GM19397 (cell line): Measurements from ENCODE around the gene ZNF384.
"Not testable (repeated sequence)": the region's sequence is repeated elsewhere in the genome, so short reads cannot be mapped to it uniquely, and the experiment has no call there.

Experiments used
- ATAC-seq: cut with Tn5 transposase; IDR thresholded peaks from one replicate; pipeline ENCODE4 v1.9.1; 2021; ENCODE audit warnings: mild to moderate bottlenecking, moderate library complexity; ENCODE audit not compliant: unreplicated experiment

ZNF384 gene

GRCh38 chr12:6688999-6689882 is at the start of gene ZNF384:
ZNF384 (minus strand) TSS chr12:6689375; CDS start chr12:6679520, 9,855 bp downstream.
- ATAC-seq = peak; percentile 77

GRCh38 chr12:6736754-6737153 is 47.6 kb upstream of the ZNF384 start:
- ATAC-seq = no peak

- no peak for ATAC-seq
Measured at GRCh38 chr12:6735448-6736191, 46.4 kb upstream of the ZNF384 start.

- ATAC-seq = no peak
Measured at GRCh38 chr12:6734506-6735387, 45.6 kb upstream of the ZNF384 start.

- no peak for ATAC-seq
Measured at GRCh38 chr12:6730169-6730568, 41.0 kb upstream of the ZNF384 start.

- no peak for ATAC-seq
Measured at GRCh38 chr12:6729186-6729585, 40.0 kb upstream of the ZNF384 start.

GRCh38 chr12:6725350-6725749 is 36.2 kb upstream of the ZNF384 start:
- ATAC-seq = no peak

- ATAC-seq = peak; percentile 8
Measured at GRCh38 chr12:6724409-6724797, 35.2 kb upstream of the ZNF384 start.

- peak; percentile 91 for ATAC-seq
Measured at GRCh38 chr12:6723607-6724408, 34.6 kb upstream of the ZNF384 start, which contains the start of gene COPS7A. COPS7A (plus strand) TSS chr12:6724046; CDS start chr12:6724657, 611 bp downstream.

GRCh38 chr12:6722863-6723262 is 33.7 kb upstream of the ZNF384 start:
- no peak for ATAC-seq

- ATAC-seq = no peak
Measured at GRCh38 chr12:6716874-6717437, 27.8 kb upstream of the ZNF384 start.

GRCh38 chr12:6716031-6716873 is 27.1 kb upstream of the ZNF384 start:
- not testable (repeated sequence) for ATAC-seq

- ATAC-seq = no peak
Measured at GRCh38 chr12:6708960-6709394, 19.8 kb upstream of the ZNF384 start.

- not testable (repeated sequence) for ATAC-seq
Measured at GRCh38 chr12:6708351-6708750, 19.2 kb upstream of the ZNF384 start.

- ATAC-seq = no peak
Measured at GRCh38 chr12:6703631-6704030, 14.5 kb upstream of the ZNF384 start.

GRCh38 chr12:6701078-6701768 is 12.0 kb upstream of the ZNF384 start:
- ATAC-seq = no peak

- ATAC-seq = no peak
Measured at GRCh38 chr12:6700646-6701051, 11.5 kb upstream of the ZNF384 start, which contains the start of gene PIANP. PIANP (minus strand) TSS chr12:6700815; CDS start chr12:6698061, 2,754 bp downstream.
